K562 (cell line): Measurements from ENCODE around the gene B3GNT4. TPM values are rescaled to one million over a fixed set of nuclear protein-coding genes. Genes with fewer than 3 reads are reported as not detected.
A peak's percentile ranks its signal among the peaks of the same experiment; 100 is the strongest.

Experiments used
- ATAC-seq: fragments of 200-7000 bp; cut with Tn5 transposase; 3 replicates; pipeline ENCODE4 v1.9.1; 2020; ENCODE audit warnings: moderate library complexity
- BruUV-seq: library from RNA; stranded (reverse); fragments of 400-500 nt; replicated peaks from 2 replicates; lab custom pipeline; 2021; lab: Mats Ljungman, UMichigan
- CTCF ChIA-PET: fragments of 300-600 bp; formaldehyde crosslinking; extraction: SDS; loops from one replicate; lab custom pipeline; 2021; ENCODE audit warnings: low intra/inter-chr PET ratio; lab: Yijun Ruan, JAX
- POLR2A ChIA-PET: fragments of 300-600, 350-650 bp; sonication (Branson Sonifier 250); formaldehyde crosslinking; extraction: SDS; loops from one replicate; lab custom pipeline; 2021; ENCODE audit warnings: antibody characterized with exemption, inconsistent platforms; lab: Yijun Ruan, JAX
- DNase-seq, 4 experiments: peaks; one replicate each; pipeline versions ENCODE4 v3.0.0 to v3.0.0-alpha.2; 2011 to 2018; ENCODE audit warnings: low spot score in 3 of 4, mixed read lengths in 3 of 4; ENCODE audit errors: extremely low read depth in 1 of 4
- FAIRE-seq: peaks from 2 replicates; lab custom pipeline; 2011; peaks lifted over from hg19 to GRCh38; lab: Jason Lieb, UNC
- H2AFZ ChIP-seq: 2 replicates; pipeline ENCODE4 v1.6.0; 2011; ENCODE audit warnings: low read depth, low read length, control low read depth, inconsistent platforms
- H3K27ac ChIP-seq: fragments of 200-600 bp; 3 replicates; pipeline ENCODE4 v1.8.0; 2011; ENCODE audit warnings: low read depth, mild to moderate bottlenecking, control low read depth, inconsistent platforms, low read length, moderate library complexity, mixed read lengths; ENCODE audit errors: extremely low read depth
- H3K27me3 ChIP-seq, 2 experiments: fragments of 300-600 bp in 1 of 2; 2 replicates in 1 of 2; 3 replicates in 1 of 2; pipeline versions ENCODE4 v1.6.0 to v1.8.0; 2011; ENCODE audit warnings: inconsistent platforms in 2 of 2, low read length in 2 of 2, mild to moderate bottlenecking in 1 of 2, mixed read lengths in 1 of 2, moderate library complexity in 1 of 2; ENCODE audit not compliant: control insufficient read depth in 2 of 2, insufficient read depth in 2 of 2
- H3K36me3 ChIP-seq: fragments of 300-600 bp; 3 replicates; pipeline ENCODE4 v1.8.0; 2011; ENCODE audit warnings: mild to moderate bottlenecking, low read length, inconsistent platforms; ENCODE audit not compliant: control insufficient read depth, insufficient read depth
- H3K4me1 ChIP-seq, 2 experiments: fragments of 200-600 bp in 1 of 2; replicated peaks in 1 of 2; 2 replicates in 1 of 2; 3 replicates in 1 of 2; pipeline versions ENCODE4 v1.5.1 to v1.8.0; 2011; ENCODE audit warnings: inconsistent platforms in 2 of 2, low read length in 2 of 2, mild to moderate bottlenecking in 1 of 2, mixed read lengths in 1 of 2, moderate library complexity in 1 of 2; ENCODE audit not compliant: control insufficient read depth in 2 of 2, insufficient read depth in 2 of 2
- H3K4me2 ChIP-seq: 2 replicates; pipeline ENCODE4 v1.6.1; 2011; ENCODE audit warnings: low read length, control low read depth, inconsistent platforms, mixed read lengths; ENCODE audit not compliant: insufficient read depth
- H3K4me3 ChIP-seq: fragments of 200-600 bp; sonication (generic), shearing (Covaris generic); 2 replicates; pipeline ENCODE4 v1.5.1; 2016; ENCODE audit warnings: control low read depth, inconsistent platforms
- H3K79me2 ChIP-seq: fragments of 200-600 bp; 3 replicates; pipeline ENCODE4 v1.8.0; 2011; ENCODE audit warnings: low read length, inconsistent platforms; ENCODE audit not compliant: control insufficient read depth, insufficient read depth
- H3K9ac ChIP-seq, 2 experiments: 2 replicates each; pipeline versions ENCODE4 v1.6.0 to v1.6.1; 2011; ENCODE audit warnings: low read depth in 2 of 2, low read length in 2 of 2, control low read depth in 1 of 2, inconsistent platforms in 1 of 2, mild to moderate bottlenecking in 1 of 2, mixed read lengths in 1 of 2; ENCODE audit not compliant: insufficient read depth in 1 of 2
- H3K9me1 ChIP-seq: one replicate; pipeline ENCODE4 v1.6.0; 2011; ENCODE audit warnings: inconsistent platforms, mild to moderate bottlenecking, low read length, moderate library complexity; ENCODE audit not compliant: control insufficient read depth, insufficient read depth
- H3K9me3 ChIP-seq: replicated peaks from 2 replicates; pipeline ENCODE4 v1.5.1; 2011; ENCODE audit warnings: low read depth, low read length, inconsistent platforms; ENCODE audit not compliant: control insufficient read depth, insufficient read depth
- H4K20me1 ChIP-seq: replicated peaks from 2 replicates; pipeline ENCODE4 v1.6.1; 2011; ENCODE audit warnings: low read length, inconsistent platforms, mixed read lengths; ENCODE audit not compliant: control insufficient read depth, insufficient read depth
- BHLHE40 ChIP-seq: IDR thresholded peaks from 2 replicates; pipeline ENCODE4 v1.6.1; 2011; ENCODE audit warnings: low read length, improper control_type of control experiment
- L3MBTL2 ChIP-seq: fragments of 450-650 bp; IDR thresholded peaks from 2 replicates; pipeline ENCODE4 v1.6.1; 2016; ENCODE audit warnings: mild to moderate bottlenecking, moderate library complexity
- RAD21 ChIP-seq, 2 experiments: fragments of 250-450 bp in 1 of 2; fragments of 450-650 bp in 1 of 2; sonication (Bioruptor Pico) in 1 of 2; formaldehyde crosslinking in 1 of 2; IDR thresholded peaks in 1 of 2; conservative IDR thresholded peaks in 1 of 2; 2 replicates each; pipeline versions ENCODE4 v1.4.0 to v1.8.0; 2020 to 2022; ENCODE audit warnings: mild to moderate bottlenecking in 2 of 2, moderate library complexity in 1 of 2
- RCOR1 ChIP-seq, 2 experiments: IDR thresholded peaks; 2 replicates each; pipeline ENCODE4 v1.6.1; 2012; ENCODE audit warnings: low read depth in 2 of 2, low read length in 2 of 2, borderline replicate concordance in 1 of 2, improper control_type of control experiment in 1 of 2
- ZKSCAN8 ChIP-seq: fragments of 200-800 bp; sonication (Bioruptor generic); IDR thresholded peaks from 2 replicates; pipeline ENCODE4 v1.6.1; 2016; ENCODE audit warnings: missing genetic modification characterization, missing compliant biosample characterization
- WGBS: fragments of 100-300 bp; shearing (Covaris generic); methylation state at CpG from one replicate; pipeline ENCODE4 v1.1.6; 2016; ENCODE audit warnings: low coverage, mixed read lengths; ENCODE audit not compliant: insufficient coverage; ENCODE audit errors: missing lambda C conversion rate; 5-methylcytosine and 5-hydroxymethylcytosine counted together
- in situ Hi-C: fragments of 300-500 bp; cut with MboI; formaldehyde crosslinking; loops from 4 replicates; pipeline ENCODE4 v1.15.0; 2018; ENCODE audit warnings: inconsistent platforms, mixed read lengths
- intact Hi-C: fragments of 100-400 bp; cut with micrococcal nuclease; formaldehyde crosslinking; loops from 2 replicates; pipeline ENCODE4 v1.14.2; 2022
- polyA plus RNA-seq, 8 experiments: library from polyadenylated mRNA; depleted of rRNA in 4 of 8; stranded (reverse) in 5 of 8; unstranded in 3 of 8; fragments of >200 nt; fragmentation: Nextera tagmentation in 2 of 8; fragmentation: Illumina TruSeq in 1 of 8; extraction: Ambion mirVana in 2 of 8; extraction: Trizol in 1 of 8; gene quantifications; 2 replicates each; pipeline versions ENCODE4 v1.2.1 to v1.2.3, GENCODE V29; 2011 to 2014; ENCODE audit warnings: inconsistent platforms in 1 of 8, missing spikeins in 1 of 8
- total RNA-seq, 7 experiments: library from RNA; depleted of rRNA in 6 of 7; stranded (reverse); fragments of >200 nt in 6 of 7; fragmentation: Illumina TruSeq in 2 of 7; extraction: Trizol in 2 of 7; gene quantifications; 2 replicates each; pipeline versions ENCODE4 v1.2.1 to v1.2.3, GENCODE V29; 2011 to 2021; ENCODE audit warnings: low replicate concordance in 1 of 7
- TF ChIP-seq, protein P1 (sequence below): fragments of 450-650 bp; formaldehyde crosslinking; IDR thresholded peaks from 2 replicates; pipeline ENCODE4 v1.4.0; 2020; ENCODE audit warnings: mild to moderate bottlenecking, moderate library complexity
- TF ChIP-seq, protein P2 (sequence below), 3 experiments: IDR thresholded peaks in 2 of 3; conservative IDR thresholded peaks in 1 of 3; 2 replicates each; pipeline ENCODE4 v1.5.1; 2011 to 2012; ENCODE audit warnings: low read length in 3 of 3, mild to moderate bottlenecking in 3 of 3, control low read depth in 2 of 3, improper control_type of control experiment in 1 of 3, inconsistent platforms in 1 of 3, low read depth in 1 of 3, mixed read lengths in 1 of 3, moderate library complexity in 1 of 3; ENCODE audit not compliant: insufficient read depth in 2 of 3
- TF ChIP-seq, protein P3 (sequence below), 2 experiments: fragments of 450-650 bp; formaldehyde crosslinking in 1 of 2; IDR thresholded peaks; 2 replicates each; pipeline versions ENCODE4 v1.4.0 to v1.6.1; 2014 to 2020; ENCODE audit warnings: mild to moderate bottlenecking in 2 of 2, borderline replicate concordance in 1 of 2, low read depth in 1 of 2

Gene B3GNT4
- total and polyA plus RNA-seq, 9 of the 15 experiments (the other 6 are each of a cell fraction or from before 2014, with no cell fraction given), result 0.17 to 3.2 (median 1.3) TPM

DNA sequence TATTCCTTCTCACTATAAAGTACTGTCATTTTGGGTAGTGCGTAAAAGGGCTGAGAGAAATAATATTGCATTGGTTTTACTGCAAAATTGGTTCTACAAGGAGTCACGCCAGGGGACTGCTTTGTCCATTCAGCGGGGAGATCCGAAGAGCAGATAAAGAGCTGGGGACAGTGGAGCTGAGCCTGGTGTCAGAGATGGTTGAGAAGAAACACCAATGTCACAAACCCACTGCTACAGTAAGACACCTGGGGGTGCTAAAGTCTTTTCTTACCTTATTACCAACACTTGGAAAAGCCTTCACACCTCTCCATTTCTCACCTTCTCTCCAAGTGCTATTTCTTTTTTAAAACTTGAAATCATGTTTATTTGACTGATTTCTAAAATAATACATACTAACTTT lies 43.6 kb upstream of the B3GNT4 start:
- Histone ChIP-seq H2AFZ (peak overlapping the region; percentile 53; the same call in 1 of the 2 replicates), H3K9me3 (no peaks in the 10 kb centered on the region), H3K4me1 (peaks cover 8 to 10% of the 10 kb centered on the region in 2 experiments; a peak in 4 of 5 replicates), H3K36me3 (no peaks in the 10 kb centered on the region), H3K9me1 (no peaks in the 10 kb centered on the region), H3K27ac (no peak overlapping the region), H4K20me1 (no peaks in the 10 kb centered on the region), H3K4me3 (no peak overlapping the region), H3K79me2 (no peaks in the 10 kb centered on the region), H3K9ac (no peak overlapping the region), H3K4me2 (0 out of 2 replicates have a peak overlapping the region, but pooled peaks have one; percentile 17), H3K27me3 (peaks cover 2 to 5% of the 10 kb centered on the region in 2 experiments; a peak in 2 of 5 replicates)
- DNase-seq (peak in 2 of 4 experiments; percentile 58 to 67), ATAC-seq (peak; percentile 85), FAIRE-seq (peak; percentile 32)
- no TSS peak for BruUV-seq
- 7% methylated on average over 4 of the region's 4 CpGs for WGBS
- intact Hi-C loops, result loop anchor here (5.0 kb wide), 1 partner anchor 32 kb away; no protein-coding TSS in a partner anchor
- CTCF ChIA-PET, result interaction anchor here (0.6 to 1.4 kb wide), 2 partner anchors 107 to 655 kb away, joined by 3 to 4 read pairs; no protein-coding TSS in a partner anchor
- in situ Hi-C loops, result no loop called here
- POLR2A ChIA-PET, result interaction anchor here (0.6 to 1.0 kb wide), 2 partner anchors 8 to 21 kb away, joined by 3 read pairs; no protein-coding TSS in a partner anchor
- TF ChIP-seq, protein P1, sequence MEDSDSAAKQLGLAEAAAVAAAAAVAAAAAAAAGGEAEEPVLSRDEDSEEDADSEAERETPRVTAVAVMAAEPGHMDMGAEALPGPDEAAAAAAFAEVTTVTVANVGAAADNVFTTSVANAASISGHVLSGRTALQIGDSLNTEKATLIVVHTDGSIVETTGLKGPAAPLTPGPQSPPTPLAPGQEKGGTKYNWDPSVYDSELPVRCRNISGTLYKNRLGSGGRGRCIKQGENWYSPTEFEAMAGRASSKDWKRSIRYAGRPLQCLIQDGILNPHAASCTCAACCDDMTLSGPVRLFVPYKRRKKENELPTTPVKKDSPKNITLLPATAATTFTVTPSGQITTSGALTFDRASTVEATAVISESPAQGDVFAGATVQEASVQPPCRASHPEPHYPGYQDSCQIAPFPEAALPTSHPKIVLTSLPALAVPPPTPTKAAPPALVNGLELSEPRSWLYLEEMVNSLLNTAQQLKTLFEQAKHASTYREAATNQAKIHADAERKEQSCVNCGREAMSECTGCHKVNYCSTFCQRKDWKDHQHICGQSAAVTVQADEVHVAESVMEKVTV (CRISPR knock-in tag), result 0 out of 2 replicates have a peak, but pooled peaks have one; percentile 6
- TF ChIP-seq BHLHE40 (0 out of 2 replicates have a peak, but pooled peaks have one; percentile 16), RAD21 (CRISPR knock-in tag; conservative IDR thresholded peaks at IDR 0.05 in 1 of 2, IDR thresholded peaks at IDR 0.05 in 1 of 2) (peak; percentile 16 to 67; a peak in 3 of 4 replicates), L3MBTL2 (peak; percentile 14; the same call in 1 of the 2 replicates), RCOR1 (IDR thresholded peaks at IDR 0.05; ENCODE audit: borderline replicate concordance in 1 of 2, low read depth in 2 of 2, low read length in 2 of 2) (peak in 1 of 2 experiments; percentile 24; a peak in 1 of 4 replicates), ZKSCAN8 (CRISPR knock-in tag) (no peak)
- TF ChIP-seq, protein P2, sequence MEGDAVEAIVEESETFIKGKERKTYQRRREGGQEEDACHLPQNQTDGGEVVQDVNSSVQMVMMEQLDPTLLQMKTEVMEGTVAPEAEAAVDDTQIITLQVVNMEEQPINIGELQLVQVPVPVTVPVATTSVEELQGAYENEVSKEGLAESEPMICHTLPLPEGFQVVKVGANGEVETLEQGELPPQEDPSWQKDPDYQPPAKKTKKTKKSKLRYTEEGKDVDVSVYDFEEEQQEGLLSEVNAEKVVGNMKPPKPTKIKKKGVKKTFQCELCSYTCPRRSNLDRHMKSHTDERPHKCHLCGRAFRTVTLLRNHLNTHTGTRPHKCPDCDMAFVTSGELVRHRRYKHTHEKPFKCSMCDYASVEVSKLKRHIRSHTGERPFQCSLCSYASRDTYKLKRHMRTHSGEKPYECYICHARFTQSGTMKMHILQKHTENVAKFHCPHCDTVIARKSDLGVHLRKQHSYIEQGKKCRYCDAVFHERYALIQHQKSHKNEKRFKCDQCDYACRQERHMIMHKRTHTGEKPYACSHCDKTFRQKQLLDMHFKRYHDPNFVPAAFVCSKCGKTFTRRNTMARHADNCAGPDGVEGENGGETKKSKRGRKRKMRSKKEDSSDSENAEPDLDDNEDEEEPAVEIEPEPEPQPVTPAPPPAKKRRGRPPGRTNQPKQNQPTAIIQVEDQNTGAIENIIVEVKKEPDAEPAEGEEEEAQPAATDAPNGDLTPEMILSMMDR (IDR thresholded peaks at IDR 0.05 in 2 of 3, conservative IDR thresholded peaks at IDR 0.05 in 1 of 3; ENCODE audit: insufficient read depth in 2 of 3, low read depth in 1 of 3, low read length in 3 of 3), result peak; percentile 31 to 57 (median 40); a peak in 5 of 6 replicates
- TF ChIP-seq, protein P3, sequence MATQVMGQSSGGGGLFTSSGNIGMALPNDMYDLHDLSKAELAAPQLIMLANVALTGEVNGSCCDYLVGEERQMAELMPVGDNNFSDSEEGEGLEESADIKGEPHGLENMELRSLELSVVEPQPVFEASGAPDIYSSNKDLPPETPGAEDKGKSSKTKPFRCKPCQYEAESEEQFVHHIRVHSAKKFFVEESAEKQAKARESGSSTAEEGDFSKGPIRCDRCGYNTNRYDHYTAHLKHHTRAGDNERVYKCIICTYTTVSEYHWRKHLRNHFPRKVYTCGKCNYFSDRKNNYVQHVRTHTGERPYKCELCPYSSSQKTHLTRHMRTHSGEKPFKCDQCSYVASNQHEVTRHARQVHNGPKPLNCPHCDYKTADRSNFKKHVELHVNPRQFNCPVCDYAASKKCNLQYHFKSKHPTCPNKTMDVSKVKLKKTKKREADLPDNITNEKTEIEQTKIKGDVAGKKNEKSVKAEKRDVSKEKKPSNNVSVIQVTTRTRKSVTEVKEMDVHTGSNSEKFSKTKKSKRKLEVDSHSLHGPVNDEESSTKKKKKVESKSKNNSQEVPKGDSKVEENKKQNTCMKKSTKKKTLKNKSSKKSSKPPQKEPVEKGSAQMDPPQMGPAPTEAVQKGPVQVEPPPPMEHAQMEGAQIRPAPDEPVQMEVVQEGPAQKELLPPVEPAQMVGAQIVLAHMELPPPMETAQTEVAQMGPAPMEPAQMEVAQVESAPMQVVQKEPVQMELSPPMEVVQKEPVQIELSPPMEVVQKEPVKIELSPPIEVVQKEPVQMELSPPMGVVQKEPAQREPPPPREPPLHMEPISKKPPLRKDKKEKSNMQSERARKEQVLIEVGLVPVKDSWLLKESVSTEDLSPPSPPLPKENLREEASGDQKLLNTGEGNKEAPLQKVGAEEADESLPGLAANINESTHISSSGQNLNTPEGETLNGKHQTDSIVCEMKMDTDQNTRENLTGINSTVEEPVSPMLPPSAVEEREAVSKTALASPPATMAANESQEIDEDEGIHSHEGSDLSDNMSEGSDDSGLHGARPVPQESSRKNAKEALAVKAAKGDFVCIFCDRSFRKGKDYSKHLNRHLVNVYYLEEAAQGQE (IDR thresholded peaks at IDR 0.05; ENCODE audit: borderline replicate concordance), result peak; percentile 52; the same call in 1 of the 2 replicates
- TF ChIP-seq, protein P3 (CRISPR knock-in tag; IDR thresholded peaks at IDR 0.05; ENCODE audit: low read depth), result no peak
